Large intestine (tissue), 3 donors: Measurements from ENCODE around the gene PRDX6. TPM values are rescaled to one million over a fixed set of nuclear protein-coding genes. Genes with fewer than 3 reads are reported as not detected.
"Not testable (repeated sequence)": the region's sequence is repeated elsewhere in the genome, so short reads cannot be mapped to it uniquely, and the experiment has no call there.

ENCODE experiments used
- DNase-seq, 2 donors: peaks; one replicate each; pipeline versions ENCODE4 v3.0.0 to v3.0.0-alpha.2; 2013
- H3K27ac ChIP-seq: one replicate; pipeline ENCODE4 v1.5.1; 2013; ENCODE audit warnings: low read length
- H3K27me3 ChIP-seq: 2 replicates; pipeline ENCODE4 v1.6.1; 2013; ENCODE audit warnings: low read length; ENCODE audit not compliant: control insufficient read depth, insufficient read depth
- H3K36me3 ChIP-seq: 2 replicates; pipeline ENCODE4 v1.6.1; 2013; ENCODE audit warnings: low read length; ENCODE audit not compliant: control insufficient read depth, insufficient read depth
- H3K4me1 ChIP-seq: one replicate; pipeline ENCODE4 v1.6.1; 2013; ENCODE audit warnings: low read length; ENCODE audit not compliant: control insufficient read depth, insufficient read depth
- H3K4me3 ChIP-seq: one replicate; pipeline ENCODE4 v1.5.1; 2013; ENCODE audit warnings: low read length
- H3K9me3 ChIP-seq: one replicate; pipeline ENCODE4 v1.6.1; 2013; ENCODE audit warnings: mild to moderate bottlenecking, low read depth, low read length, moderate library complexity; ENCODE audit not compliant: control insufficient read depth
- WGBS: methylation state at CpG from one replicate; pipeline ENCODE4 v1.1.5; 2013; ENCODE audit warnings: low lambda C conversion rate; ENCODE audit not compliant: insufficient coverage; 5-methylcytosine and 5-hydroxymethylcytosine counted together
- polyA plus RNA-seq: library from polyadenylated mRNA; unstranded; fragments of 120-200 nt; gene quantifications from one replicate; pipeline ENCODE4 v1.2.1, GENCODE V29; 2013

PRDX6 gene
- polyA plus RNA-seq, 1 donor: 203 TPM

DNA sequence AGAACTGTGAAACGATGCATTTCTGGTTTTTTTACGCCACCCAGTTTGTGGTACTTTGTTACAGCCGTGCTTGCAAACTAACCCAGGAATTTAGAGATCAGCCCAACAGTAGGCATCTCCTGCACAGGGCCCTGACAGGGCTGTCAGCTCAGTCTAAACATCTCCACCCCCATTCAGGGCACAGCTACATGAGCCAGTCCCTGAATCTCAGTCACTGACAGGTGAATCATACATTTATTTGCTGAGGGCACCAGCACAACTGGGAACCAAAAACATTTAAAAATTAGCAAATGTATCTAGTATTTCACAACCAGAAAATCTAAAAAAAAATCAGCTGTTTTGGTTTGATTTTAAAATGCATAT, 30.7 kb downstream of the PRDX6 start:
- DNase-seq: no peak
- H3K4me1 ChIP-seq: peaks cover 8% of the 10 kb centered on the region
- H3K4me3 ChIP-seq: no peak overlapping the region
- no peak overlapping the region for H3K27ac ChIP-seq
- H3K9me3 ChIP-seq: no peaks in the 10 kb centered on the region
- no CpG with 5 or more reads among the region's 3 CpGs for WGBS
- no peaks in the 10 kb centered on the region for H3K36me3 ChIP-seq
- H3K27me3 ChIP-seq: no peaks in the 10 kb centered on the region

DNA sequence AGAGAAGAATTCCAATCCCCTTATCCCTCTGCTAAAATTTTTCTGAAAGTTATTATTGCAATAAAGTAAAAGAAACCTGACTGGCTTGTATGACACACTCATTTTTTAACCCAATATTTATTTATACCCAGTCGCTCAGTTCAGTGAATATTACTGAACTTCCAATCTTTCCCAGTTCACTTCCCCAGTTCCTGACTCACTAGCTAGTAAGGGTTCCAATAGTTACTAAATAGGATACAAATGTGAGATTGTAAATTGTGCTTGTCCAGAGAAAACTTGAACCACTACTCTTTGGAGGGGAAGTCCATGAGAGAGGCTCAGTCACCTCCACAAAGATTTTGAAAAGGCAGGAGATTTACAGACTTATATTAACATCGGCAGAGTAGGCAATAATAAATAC, 31.4 kb downstream of the PRDX6 start:
- Histone ChIP-seq H3K4me3 (no peak overlapping the region), H3K9me3 (no peaks in the 10 kb centered on the region), H3K4me1 (peaks cover 8% of the 10 kb centered on the region), H3K36me3 (no peaks in the 10 kb centered on the region), H3K27me3 (no peaks in the 10 kb centered on the region), H3K27ac (no peak overlapping the region)
- DNase-seq: no peak
- WGBS: 79% methylated on average over 2 of the region's 2 CpGs

DNA sequence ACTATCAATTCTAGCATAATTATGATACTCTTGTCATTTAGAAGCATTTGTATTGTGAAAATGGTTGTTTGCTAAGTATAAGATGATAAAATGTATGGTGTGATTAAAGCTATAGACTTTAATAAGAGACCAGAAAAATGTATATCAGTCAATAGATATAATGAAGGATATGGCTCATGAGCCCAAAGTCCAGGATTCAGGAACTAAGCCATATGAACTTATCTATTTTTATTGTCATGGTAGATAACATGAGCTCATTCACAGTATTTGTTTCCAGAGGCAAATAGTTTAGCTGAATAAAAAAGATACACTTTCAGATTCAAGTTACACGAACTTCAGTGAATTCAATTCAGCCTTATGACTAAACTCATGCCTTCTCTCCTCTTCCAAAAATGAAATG, 32.7 kb downstream of the PRDX6 start:
- WGBS: 50% methylated on average over 1 of the region's 1 CpG
- no peaks in the 10 kb centered on the region for H3K27me3 ChIP-seq

DNA sequence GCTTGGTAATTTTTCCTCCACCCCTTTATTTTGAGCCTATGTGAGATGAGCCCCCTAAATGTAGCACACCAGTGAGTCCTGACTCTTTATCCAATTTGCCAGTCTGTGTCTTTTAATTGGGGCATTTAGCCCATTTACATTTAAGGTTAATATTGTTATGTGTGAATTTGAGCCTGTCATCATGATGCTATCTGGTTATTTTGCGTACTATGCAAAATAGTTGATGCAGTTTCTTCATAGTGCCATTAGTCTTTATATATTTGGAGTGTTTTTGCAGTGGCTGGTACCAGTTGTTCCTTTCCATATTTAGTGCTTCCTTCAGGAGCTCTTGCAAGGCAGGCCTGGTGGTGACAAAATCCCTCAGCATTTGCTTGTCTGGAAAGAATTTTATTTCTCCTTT, 37.4 kb downstream of the PRDX6 start:
- not testable (repeated sequence) for H3K4me1 ChIP-seq, H3K27me3 ChIP-seq, H3K4me3 ChIP-seq, DNase-seq, H3K27ac ChIP-seq, H3K36me3 ChIP-seq, H3K9me3 ChIP-seq
- WGBS: 100% methylated on average over 1 of the region's 1 CpG

More for the DNA sequence above, 32.7 kb downstream of the PRDX6 start:
- H3K36me3 ChIP-seq: no peaks in the 10 kb centered on the region
- no peak overlapping the region for H3K4me3 ChIP-seq
- H3K4me1 ChIP-seq: peaks cover 8% of the 10 kb centered on the region
- DNase-seq: peak in 1 of 2 donors; percentile 39
- H3K27ac ChIP-seq: no peak overlapping the region
- H3K9me3 ChIP-seq: no peaks in the 10 kb centered on the region

DNA sequence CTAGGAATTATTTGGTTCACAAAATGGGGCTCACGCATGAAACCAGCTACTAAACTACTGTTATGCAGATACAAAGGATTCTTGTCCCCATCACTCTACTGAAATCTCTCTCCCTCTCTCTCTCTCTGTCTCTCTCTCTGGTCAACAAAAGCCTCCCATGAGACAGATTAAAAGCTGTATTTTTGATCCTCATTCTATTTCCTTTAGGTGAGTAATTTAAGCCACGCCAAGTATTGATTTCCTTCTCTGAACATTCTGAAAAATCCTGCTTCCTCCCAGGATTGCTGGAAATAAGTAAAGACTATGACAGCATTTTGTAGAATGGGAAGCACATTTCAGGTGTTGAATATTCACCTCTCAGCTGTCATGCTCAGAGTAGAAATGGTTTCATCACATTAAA, 43.7 kb downstream of the PRDX6 start:
- DNase-seq: no peak
- Histone ChIP-seq H3K27me3 (no peaks in the 10 kb centered on the region), H3K4me3 (no peak overlapping the region), H3K9me3 (no peaks in the 10 kb centered on the region), H3K4me1 (no peaks in the 10 kb centered on the region), H3K27ac (no peak overlapping the region), H3K36me3 (no peaks in the 10 kb centered on the region)
- 80% methylated on average over 1 of the region's 2 CpGs for WGBS

DNA sequence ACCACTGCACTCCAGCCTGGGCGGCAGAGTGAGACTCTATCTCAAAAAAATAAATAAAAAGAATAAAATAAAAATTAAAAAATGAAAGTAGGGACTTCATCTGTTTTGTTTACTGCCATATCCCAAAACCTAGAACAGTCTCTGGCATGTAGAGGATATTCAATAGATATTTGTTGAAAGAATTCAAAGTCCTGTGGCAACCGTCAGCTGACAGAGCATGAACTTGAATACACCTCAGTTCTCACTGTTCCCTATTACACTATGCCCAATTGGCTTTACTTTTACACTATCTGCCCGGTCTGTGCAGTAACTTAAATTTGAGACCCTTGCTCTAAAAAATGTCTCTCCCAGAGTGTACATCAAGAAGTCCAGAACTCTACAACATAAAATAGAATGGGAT, 46.2 kb downstream of the PRDX6 start:
- H3K4me3 ChIP-seq: no peak overlapping the region
- no peaks in the 10 kb centered on the region for H3K4me1 ChIP-seq
- H3K27me3 ChIP-seq: no peaks in the 10 kb centered on the region
- no peak overlapping the region for H3K27ac ChIP-seq
- peak; percentile 14 to 41 for DNase-seq
- H3K36me3 ChIP-seq: no peaks in the 10 kb centered on the region
- 40% methylated on average over 1 of the region's 3 CpGs for WGBS
- H3K9me3 ChIP-seq: no peaks in the 10 kb centered on the region

DNA sequence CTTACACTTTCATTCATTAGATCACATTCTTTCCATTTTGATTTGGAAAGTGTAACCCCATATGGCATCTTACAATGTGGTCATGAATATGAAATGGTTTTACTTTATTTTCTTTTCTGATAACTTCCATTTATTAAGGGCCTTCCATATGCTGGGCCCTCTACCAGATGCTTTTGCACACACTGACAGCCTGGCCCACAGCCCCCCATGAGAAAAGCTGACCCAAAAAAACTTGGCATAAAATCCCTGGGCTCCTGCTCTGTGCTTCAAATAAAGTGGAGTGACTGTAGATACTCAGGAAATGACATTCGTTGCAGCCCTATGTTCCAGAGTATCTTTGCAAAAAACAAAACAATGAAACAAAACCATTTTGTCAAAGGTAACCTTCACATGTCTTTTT, 48.8 kb downstream of the PRDX6 start:
- no peak for DNase-seq
- Histone ChIP-seq H3K4me3 (no peak overlapping the region), H3K9me3 (no peaks in the 10 kb centered on the region), H3K27me3 (no peaks in the 10 kb centered on the region), H3K27ac (no peak overlapping the region), H3K4me1 (no peaks in the 10 kb centered on the region), H3K36me3 (no peaks in the 10 kb centered on the region)
- WGBS: no CpG with 5 or more reads among the region's 1 CpG

DNA sequence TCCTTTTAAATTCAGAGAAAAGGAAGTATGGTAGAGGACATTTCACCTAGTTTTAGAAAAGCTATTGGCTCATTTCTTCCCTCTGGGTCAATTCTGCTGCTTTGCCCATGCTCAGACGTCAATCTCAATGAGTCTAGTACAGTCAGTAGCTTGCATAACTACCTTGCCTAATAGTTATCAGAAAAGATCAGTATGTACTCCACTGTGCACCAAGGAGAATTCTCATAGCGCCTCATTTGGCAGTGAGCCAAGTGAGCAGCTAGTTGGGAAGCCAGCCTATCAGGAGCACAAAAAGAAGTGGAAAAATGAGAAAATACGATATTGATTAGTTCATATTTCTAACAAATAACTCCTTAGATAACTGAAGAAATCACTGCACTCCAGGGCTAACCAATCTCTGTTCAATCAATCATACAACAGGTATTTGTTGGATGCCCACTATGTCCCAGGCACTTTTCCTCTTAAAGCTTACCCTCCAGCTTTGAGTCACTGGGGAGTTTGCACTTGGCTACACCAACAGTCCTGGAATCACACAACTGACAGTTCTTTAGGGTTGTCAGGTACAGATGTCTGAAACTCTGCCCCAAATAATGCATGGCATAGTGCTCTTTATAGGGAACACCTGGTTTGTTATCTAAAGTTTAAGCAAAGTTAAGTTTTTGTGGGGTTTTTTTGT, 50.2 kb downstream of the PRDX6 start:
- 86% methylated on average over 1 of the region's 3 CpGs for WGBS
- Histone ChIP-seq H3K4me1 (no peaks in the 10 kb centered on the region), H3K27ac (no peak overlapping the region), H3K27me3 (peaks cover 3% of the 10 kb centered on the region), H3K36me3 (no peaks in the 10 kb centered on the region), H3K9me3 (no peaks in the 10 kb centered on the region), H3K4me3 (no peak overlapping the region)
- DNase-seq: peak; percentile 31 to 34

DNA sequence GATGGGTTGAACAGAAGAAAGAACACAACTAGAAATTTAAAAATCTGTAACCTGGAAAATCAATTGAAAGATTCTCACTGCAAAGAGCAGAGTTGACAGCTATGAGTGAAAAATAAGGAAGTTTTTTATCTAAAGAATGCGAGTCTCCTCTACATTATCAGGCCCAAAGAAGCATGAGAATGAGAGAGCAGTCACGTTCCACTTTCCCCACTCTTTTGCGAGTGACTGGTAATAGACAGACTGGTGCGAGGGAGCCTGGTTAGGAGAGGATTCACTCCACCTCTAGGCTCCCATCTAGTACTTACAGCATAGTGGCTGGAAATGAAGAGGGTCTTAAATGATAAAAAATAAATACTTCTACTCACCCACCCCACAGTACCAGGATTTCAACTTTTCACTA, 52.0 kb downstream of the PRDX6 start:
- no peak for DNase-seq
- H3K27me3 ChIP-seq: peaks cover 3% of the 10 kb centered on the region
- H3K4me1 ChIP-seq: no peaks in the 10 kb centered on the region
- no peak overlapping the region for H3K27ac ChIP-seq
- no CpG with 5 or more reads among the region's 4 CpGs for WGBS
- H3K9me3 ChIP-seq: no peaks in the 10 kb centered on the region
- H3K4me3 ChIP-seq: no peak overlapping the region
- no peaks in the 10 kb centered on the region for H3K36me3 ChIP-seq

DNA sequence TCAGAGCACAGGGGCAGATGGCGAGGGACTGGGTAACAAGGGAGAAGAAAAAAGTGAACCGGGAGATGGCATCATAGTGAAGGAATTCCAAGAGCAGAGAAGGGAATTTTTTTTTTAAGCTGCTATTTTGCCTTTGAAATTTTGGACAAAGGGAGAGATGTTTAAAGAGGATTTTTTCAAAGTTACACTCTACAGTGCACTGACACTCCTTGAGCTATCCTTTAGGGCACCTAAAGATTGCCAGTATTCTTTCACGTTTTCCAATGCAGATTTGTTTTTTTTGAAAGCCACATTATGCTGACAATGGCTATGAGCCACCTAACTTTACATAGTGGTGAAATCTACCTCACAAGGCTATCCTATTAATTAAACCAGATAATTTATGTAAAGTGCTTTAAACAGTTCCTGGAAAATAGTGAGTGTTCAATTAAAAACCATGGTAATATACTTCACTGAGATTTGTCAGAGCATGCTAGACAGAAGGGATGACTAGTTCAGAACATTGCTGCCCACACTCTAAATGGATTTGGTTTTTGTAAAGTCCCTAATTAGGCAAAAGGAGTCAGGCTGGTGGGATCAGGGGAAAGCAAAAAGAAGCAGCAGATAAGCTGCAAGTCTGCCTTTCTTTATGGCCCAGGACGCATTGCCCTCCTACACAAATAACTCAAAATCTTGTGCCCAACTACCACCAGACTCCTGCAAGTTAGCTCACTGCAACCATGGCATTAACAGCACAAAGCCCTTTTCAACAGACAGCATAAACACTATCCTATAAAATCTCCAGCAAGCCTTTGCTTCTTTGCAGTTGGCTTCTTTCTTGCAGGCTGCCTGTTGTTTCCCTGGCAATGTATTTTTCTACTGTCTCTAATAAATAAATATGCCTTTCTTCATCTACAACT, 53.9 kb downstream of the PRDX6 start:
- Histone ChIP-seq H3K4me3 (no peak overlapping the region), H3K27me3 (peaks cover 3% of the 10 kb centered on the region), H3K4me1 (no peaks in the 10 kb centered on the region), H3K9me3 (no peaks in the 10 kb centered on the region), H3K27ac (no peak overlapping the region), H3K36me3 (no peaks in the 10 kb centered on the region)
- no peak for DNase-seq
- 69% methylated on average over 2 of the region's 4 CpGs for WGBS

DNA sequence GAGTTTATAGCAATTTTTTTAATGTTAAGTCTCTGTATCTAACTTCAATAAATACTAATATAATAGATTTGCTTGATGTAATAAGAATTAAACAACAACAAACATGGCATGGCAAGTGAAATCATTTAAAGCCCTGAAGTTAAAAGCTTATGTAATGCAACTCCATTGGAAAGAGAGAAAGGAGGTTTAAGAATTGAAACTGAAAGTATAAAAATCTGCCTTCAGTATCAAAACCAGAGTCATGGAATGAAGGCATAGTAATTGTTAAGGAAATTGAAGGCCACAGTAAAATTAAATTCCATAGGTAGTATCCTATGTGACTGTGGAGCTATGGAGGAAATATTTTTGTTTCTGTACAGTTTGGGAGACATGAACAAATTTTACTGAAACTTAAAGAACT, 55.1 kb downstream of the PRDX6 start:
- H3K4me1 ChIP-seq: no peaks in the 10 kb centered on the region
- no peak overlapping the region for H3K27ac ChIP-seq
- H3K27me3 ChIP-seq: peaks cover 3% of the 10 kb centered on the region
- H3K36me3 ChIP-seq: no peaks in the 10 kb centered on the region
- no peaks in the 10 kb centered on the region for H3K9me3 ChIP-seq
- no peak for DNase-seq
- no peak overlapping the region for H3K4me3 ChIP-seq
